Endodermal cell (in vitro differentiated cells): ENCODE results near the gene FTHL17. TPM values are rescaled to one million over a fixed set of nuclear protein-coding genes. Genes with fewer than 3 reads are reported as not detected.

Source experiments
- DNase-seq: peaks from one replicate; pipeline ENCODE4 v3.0.0-alpha.2; 2017
- H3K27ac ChIP-seq: 2 replicates; pipeline ENCODE4 v1.5.1; 2013; ENCODE audit warnings: mild to moderate bottlenecking, low read depth, low read length, moderate library complexity
- H3K27me3 ChIP-seq: 2 replicates; pipeline ENCODE4 v1.6.1; 2013; ENCODE audit warnings: mild to moderate bottlenecking, low read length, moderate library complexity; ENCODE audit not compliant: insufficient read depth, control insufficient read depth, poor library complexity, severe bottlenecking
- H3K36me3 ChIP-seq: 2 replicates; pipeline ENCODE4 v1.7.0; 2013; ENCODE audit warnings: mild to moderate bottlenecking, low read length, moderate library complexity; ENCODE audit not compliant: control insufficient read depth, insufficient read depth
- H3K4me1 ChIP-seq: one replicate; pipeline ENCODE4 v1.7.0; 2013; ENCODE audit warnings: low read length; ENCODE audit not compliant: control insufficient read depth, insufficient read depth
- H3K4me3 ChIP-seq: 2 replicates; pipeline ENCODE4 v1.5.1; 2013; ENCODE audit warnings: mild to moderate bottlenecking, low read length, moderate library complexity
- H3K9ac ChIP-seq: 2 replicates; pipeline ENCODE4 v1.6.1; 2013; ENCODE audit warnings: mild to moderate bottlenecking, low read length, moderate library complexity; ENCODE audit not compliant: poor library complexity, severe bottlenecking; ENCODE audit errors: extremely low read depth
- H3K9me3 ChIP-seq: 2 replicates; pipeline ENCODE4 v1.6.1; 2013; ENCODE audit warnings: mild to moderate bottlenecking, low read length, moderate library complexity; ENCODE audit not compliant: control insufficient read depth
- H3K27ac Mint-ChIP-seq: 2 replicates; pipeline ENCODE4 v1.8.0; 2020; ENCODE audit warnings: mixed read lengths
- H3K27me3 Mint-ChIP-seq: 2 replicates; pipeline ENCODE4 v1.8.0; 2021; ENCODE audit warnings: mild to moderate bottlenecking, mixed read lengths; ENCODE audit not compliant: insufficient read depth
- H3K36me3 Mint-ChIP-seq: 2 replicates; pipeline ENCODE4 v1.8.0; 2020; ENCODE audit warnings: low read depth, mixed read lengths
- H3K4me1 Mint-ChIP-seq: 2 replicates; pipeline ENCODE4 v1.8.0; 2020; ENCODE audit warnings: mixed read lengths
- H3K4me3 Mint-ChIP-seq: 2 replicates; pipeline ENCODE4 v1.8.0; 2020; ENCODE audit warnings: mild to moderate bottlenecking, moderate library complexity, mixed read lengths
- H3K9me3 Mint-ChIP-seq: 2 replicates; pipeline ENCODE4 v1.8.0; 2020; ENCODE audit warnings: mild to moderate bottlenecking, mixed read lengths
- CTCF ChIP-seq: fragments of 200-600 bp; sonication (generic); conservative IDR thresholded peaks from 2 replicates; pipeline ENCODE4 v1.5.0; 2021; ENCODE audit warnings: antibody characterized with exemption, mild to moderate bottlenecking
- WGBS, 2 experiments: methylation state at CpG; one replicate each; pipeline versions ENCODE4 v1.1.5 to v1.1.7; 2013; ENCODE audit warnings: missing lambda C conversion rate in 2 of 2, mixed read lengths in 1 of 2; ENCODE audit not compliant: insufficient coverage in 1 of 2, insufficient read length in 1 of 2; 5-methylcytosine and 5-hydroxymethylcytosine counted together
- total RNA-seq, 2 donors: library from RNA; stranded (reverse); fragmentation: NEBNext Ultra II Directional in 1 of 2; extraction: Animal tissue kit (Norgen Biotek cat#: 25700) in 1 of 2; gene quantifications; 2 replicates in 1 of 2; 3 replicates in 1 of 2; pipeline ENCODE4 v1.2.1, GENCODE V29; 2021

Gene FTHL17
- total RNA-seq, 2 donors from 2014 or later = not detected

- no peak for TF ChIP-seq CTCF
- 75 to 83% methylated on average over 1 to 3 of the region's 3 CpGs for WGBS, 2 experiments
Measured at GRCh38 chrX:31092970-31093638, 21.3 kb upstream of the FTHL17 start.

GRCh38 chrX:31092476-31092875 is 20.6 kb upstream of the FTHL17 start:
- Histone ChIP-seq H3K9ac (no peak overlapping the region), H3K27me3 (no peaks in the 10 kb centered on the region), H3K9me3 (peaks cover 16% of the 10 kb centered on the region), H3K4me3 (no peak overlapping the region), H3K4me1 (no peaks in the 10 kb centered on the region), H3K27ac (no peak overlapping the region), H3K36me3 (no peaks in the 10 kb centered on the region)
- H3K27me3 Mint-ChIP-seq = no peaks in the 10 kb centered on the region
- peaks cover 3% of the 10 kb centered on the region for H3K4me1 Mint-ChIP-seq
- peaks cover 46% of the 10 kb centered on the region for H3K9me3 Mint-ChIP-seq
- no peak for TF ChIP-seq CTCF
- H3K27ac Mint-ChIP-seq = no peak overlapping the region
- H3K4me3 Mint-ChIP-seq = no peak overlapping the region
- peaks cover 2% of the 10 kb centered on the region for H3K36me3 Mint-ChIP-seq
- DNase-seq = no peak
- WGBS, 2 experiments = 86% methylated on average over 1 of the region's 3 CpGs; no CpG with 5 or more reads in 1 of the 2 experiments

More at GRCh38 chrX:31092970-31093638, 21.3 kb upstream of the FTHL17 start:
- no peaks in the 10 kb centered on the region for H3K27me3 ChIP-seq
- no peak overlapping the region for H3K27ac ChIP-seq
- Mint-ChIP-seq H3K36me3 (peaks cover 2% of the 10 kb centered on the region), H3K27me3 (no peaks in the 10 kb centered on the region), H3K27ac (no peak overlapping the region), H3K4me3 (no peak overlapping the region), H3K9me3 (peaks cover 50% of the 10 kb centered on the region), H3K4me1 (peaks cover 3% of the 10 kb centered on the region)
- peaks cover 16% of the 10 kb centered on the region for H3K9me3 ChIP-seq
- H3K36me3 ChIP-seq = no peaks in the 10 kb centered on the region
- no peak overlapping the region for H3K9ac ChIP-seq
- DNase-seq = no peak
- H3K4me1 ChIP-seq = no peaks in the 10 kb centered on the region
- no peak overlapping the region for H3K4me3 ChIP-seq

- peaks cover 16% of the 10 kb centered on the region for H3K9me3 ChIP-seq
- Mint-ChIP-seq H3K9me3 (peaks cover 51% of the 10 kb centered on the region), H3K27me3 (no peaks in the 10 kb centered on the region), H3K4me1 (peaks cover 3% of the 10 kb centered on the region), H3K27ac (no peak overlapping the region), H3K4me3 (no peak overlapping the region), H3K36me3 (peaks cover 2% of the 10 kb centered on the region)
- H3K27me3 ChIP-seq = no peaks in the 10 kb centered on the region
- H3K9ac ChIP-seq = no peak overlapping the region
- DNase-seq = no peak
- H3K36me3 ChIP-seq = no peaks in the 10 kb centered on the region
- TF ChIP-seq CTCF = no peak
- WGBS, 2 experiments = no CpG with 5 or more reads among the region's 1 CpG
- no peaks in the 10 kb centered on the region for H3K4me1 ChIP-seq
- no peak overlapping the region for H3K4me3 ChIP-seq
- H3K27ac ChIP-seq = no peak overlapping the region
Measured at GRCh38 chrX:31091819-31092218, 20.0 kb upstream of the FTHL17 start.
